ENCODE data around the gene MAST4. TPM values are rescaled to one million over a fixed set of nuclear protein-coding genes. Genes with fewer than 3 reads are reported as not detected.

MAST4 gene
- total and polyA plus RNA-seq, 2 of the 4 experiments (the other 2 are of a cell fraction), result 4.8 to 6.8 TPM

DNA sequence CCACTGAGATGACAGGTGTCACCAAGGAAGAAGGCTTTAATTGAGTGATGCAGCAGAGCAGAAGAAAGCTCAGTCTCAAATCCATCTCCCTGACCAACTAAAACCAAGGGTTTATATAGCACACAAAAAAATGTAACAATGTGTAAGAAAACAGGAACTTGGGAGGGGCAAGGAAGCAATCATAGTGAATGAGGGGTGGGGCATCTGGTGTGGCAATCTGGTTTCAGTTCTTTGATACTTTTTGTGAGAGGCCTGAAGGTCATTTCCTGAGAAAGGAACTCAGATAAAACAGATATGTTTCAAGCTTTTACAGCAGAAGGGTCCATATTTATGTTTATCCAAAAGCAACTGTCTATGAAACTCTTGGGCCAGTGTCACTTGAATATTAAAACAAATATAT, 580.7 kb downstream of the MAST4 start:
- Histone ChIP-seq H3K56ac (ENCODE audit: extremely low read depth, insufficient read depth, low read length) (no peak overlapping the region), H2AFZ (replicated peaks; ENCODE audit: low read length, poor library complexity) (no peak overlapping the region), H2BK15ac (ENCODE audit: low read depth, low read length) (no peak overlapping the region), H2BK5ac (ENCODE audit: low read depth, low read length, poor library complexity, severe bottlenecking) (no peak overlapping the region), H2BK20ac (ENCODE audit: low read depth, low read length) (no peak overlapping the region), H3K23ac (ENCODE audit: low read depth, low read length) (no peak overlapping the region), H3K79me1 (ENCODE audit: low read depth in 1 of 2, low read length in 2 of 2) (no peaks in the 10 kb centered on the region), H3K4ac (ENCODE audit: low read depth, low read length) (no peak overlapping the region), H2AK9ac (replicated peaks; ENCODE audit: low read depth, low read length, poor library complexity) (no peak overlapping the region), H3K9me1 (ENCODE audit: insufficient read depth, low read length) (no peaks in the 10 kb centered on the region), H2AK5ac (ENCODE audit: low read depth, low read length) (no peak overlapping the region), H4K8ac (ENCODE audit: low read depth in 2 of 2, low read length in 2 of 2) (no peak overlapping the region), H3K4me3 (ENCODE audit: insufficient read depth, low read depth, low read length) (no peak overlapping the region), H4K20me1 (ENCODE audit: insufficient read depth, low read length) (no peaks in the 10 kb centered on the region), H3K18ac (ENCODE audit: low read depth, low read length) (no peak overlapping the region), H3K9ac (ENCODE audit: low read depth, low read length) (no peak overlapping the region), H4K5ac (ENCODE audit: low read depth, low read length) (no peak overlapping the region), H3K4me2 (ENCODE audit: low read depth, low read length) (no peak overlapping the region), H3K4me1 (ENCODE audit: control insufficient read depth, insufficient read depth, low read length) (no peaks in the 10 kb centered on the region), H4K91ac (ENCODE audit: insufficient read depth, low read depth, low read length) (no peak overlapping the region), H3K27me3 (ENCODE audit: control insufficient read depth, insufficient read depth, low read length) (no peaks in the 10 kb centered on the region), H3K9me3 (ENCODE audit: control insufficient read depth, insufficient read depth, low read length) (no peaks in the 10 kb centered on the region), H3K36me3 (ENCODE audit: control insufficient read depth, insufficient read depth, low read length) (no peaks in the 10 kb centered on the region), H3K27ac (ENCODE audit: insufficient read depth, low read length) (no peak overlapping the region), H2BK120ac (ENCODE audit: low read depth, low read length) (no peak overlapping the region), H3K14ac (replicated peaks; ENCODE audit: low read depth, low read length) (no peak overlapping the region)
- BruUV-seq (replicated peaks), result no TSS peak
- TF ChIP-seq SMC3 (IDR thresholded peaks at IDR 0.05; ENCODE audit: low read depth, low read length), result no peak
- TF ChIP-seq BHLHE40 (IDR thresholded peaks at IDR 0.05; ENCODE audit: low read depth, low read length), result no peak
- no peak for TF ChIP-seq NFE2L2 (IDR thresholded peaks at IDR 0.05; ENCODE audit: low read depth, low read length)
- no peak for TF ChIP-seq MAZ (IDR thresholded peaks at IDR 0.05; ENCODE audit: borderline replicate concordance, low read depth, low read length)
- no peak for TF ChIP-seq MAFK (IDR thresholded peaks at IDR 0.05; ENCODE audit: low read depth, low read length)
- TF ChIP-seq POLR2A (IDR thresholded peaks at IDR 0.05; ENCODE audit: low read depth, low read length), result no peak
- TF ChIP-seq RCOR1 (IDR thresholded peaks at IDR 0.05; ENCODE audit: insufficient replicate concordance, low read length), result no peak
- TF ChIP-seq, protein P1, sequence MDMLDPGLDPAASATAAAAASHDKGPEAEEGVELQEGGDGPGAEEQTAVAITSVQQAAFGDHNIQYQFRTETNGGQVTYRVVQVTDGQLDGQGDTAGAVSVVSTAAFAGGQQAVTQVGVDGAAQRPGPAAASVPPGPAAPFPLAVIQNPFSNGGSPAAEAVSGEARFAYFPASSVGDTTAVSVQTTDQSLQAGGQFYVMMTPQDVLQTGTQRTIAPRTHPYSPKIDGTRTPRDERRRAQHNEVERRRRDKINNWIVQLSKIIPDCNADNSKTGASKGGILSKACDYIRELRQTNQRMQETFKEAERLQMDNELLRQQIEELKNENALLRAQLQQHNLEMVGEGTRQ (IDR thresholded peaks at IDR 0.05; ENCODE audit: low read depth, low read length), result no peak
- TF ChIP-seq, protein P2, sequence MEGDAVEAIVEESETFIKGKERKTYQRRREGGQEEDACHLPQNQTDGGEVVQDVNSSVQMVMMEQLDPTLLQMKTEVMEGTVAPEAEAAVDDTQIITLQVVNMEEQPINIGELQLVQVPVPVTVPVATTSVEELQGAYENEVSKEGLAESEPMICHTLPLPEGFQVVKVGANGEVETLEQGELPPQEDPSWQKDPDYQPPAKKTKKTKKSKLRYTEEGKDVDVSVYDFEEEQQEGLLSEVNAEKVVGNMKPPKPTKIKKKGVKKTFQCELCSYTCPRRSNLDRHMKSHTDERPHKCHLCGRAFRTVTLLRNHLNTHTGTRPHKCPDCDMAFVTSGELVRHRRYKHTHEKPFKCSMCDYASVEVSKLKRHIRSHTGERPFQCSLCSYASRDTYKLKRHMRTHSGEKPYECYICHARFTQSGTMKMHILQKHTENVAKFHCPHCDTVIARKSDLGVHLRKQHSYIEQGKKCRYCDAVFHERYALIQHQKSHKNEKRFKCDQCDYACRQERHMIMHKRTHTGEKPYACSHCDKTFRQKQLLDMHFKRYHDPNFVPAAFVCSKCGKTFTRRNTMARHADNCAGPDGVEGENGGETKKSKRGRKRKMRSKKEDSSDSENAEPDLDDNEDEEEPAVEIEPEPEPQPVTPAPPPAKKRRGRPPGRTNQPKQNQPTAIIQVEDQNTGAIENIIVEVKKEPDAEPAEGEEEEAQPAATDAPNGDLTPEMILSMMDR (conservative IDR thresholded peaks at IDR 0.05; ENCODE audit: low read depth, low read length), result no peak
- TF ChIP-seq, protein P3, sequence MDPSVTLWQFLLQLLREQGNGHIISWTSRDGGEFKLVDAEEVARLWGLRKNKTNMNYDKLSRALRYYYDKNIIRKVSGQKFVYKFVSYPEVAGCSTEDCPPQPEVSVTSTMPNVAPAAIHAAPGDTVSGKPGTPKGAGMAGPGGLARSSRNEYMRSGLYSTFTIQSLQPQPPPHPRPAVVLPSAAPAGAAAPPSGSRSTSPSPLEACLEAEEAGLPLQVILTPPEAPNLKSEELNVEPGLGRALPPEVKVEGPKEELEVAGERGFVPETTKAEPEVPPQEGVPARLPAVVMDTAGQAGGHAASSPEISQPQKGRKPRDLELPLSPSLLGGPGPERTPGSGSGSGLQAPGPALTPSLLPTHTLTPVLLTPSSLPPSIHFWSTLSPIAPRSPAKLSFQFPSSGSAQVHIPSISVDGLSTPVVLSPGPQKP (IDR thresholded peaks at IDR 0.05; ENCODE audit: borderline replicate concordance, low read depth, low read length), result no peak
- TF ChIP-seq FOS (IDR thresholded peaks at IDR 0.05; ENCODE audit: low read depth, low read length), result no peak
- in situ Hi-C loops (cut with MboI; ENCODE audit: low sequenced_read_pairs), result no loop called here
- DNase-seq (no peak), ATAC-seq (ENCODE audit: low read depth) (no peak)
- CTCF ChIA-PET, result no interaction called here
- intact Hi-C loops (cut with micrococcal nuclease), result no loop called here
- POLR2A ChIA-PET (ENCODE audit: unreplicated experiment), result no interaction called here
- dilution Hi-C loops (cut with HindIII; ENCODE audit: low sequenced_read_pairs, unreplicated experiment), result no loop called here

Measured in IMR-90 (cell line).